Body of pancreas (tissue), 4 donors: ENCODE data around the gene PIWIL4. TPM values are rescaled to one million over a fixed set of nuclear protein-coding genes. Genes with fewer than 3 reads are reported as not detected.
"Not testable (repeated sequence)": the region's sequence is repeated elsewhere in the genome, so short reads cannot be mapped to it uniquely, and the experiment has no call there.

Experiments used
- ATAC-seq: fragments of 150-250 bp; one replicate; pipeline ENCODE4 v1.9.1; 2016
- DNase-seq, 4 donors: peaks; one replicate each; pipeline ENCODE4 v3.0.0-alpha.2; 2019
- H3K27ac ChIP-seq, 4 donors: fragments of 200-600 bp; sonication (generic); 1 replicate in 3 of 4; 2 replicates in 1 of 4; pipeline versions ENCODE4 v1.5.1 to v1.6.1; 2016 to 2019; ENCODE audit warnings: mild to moderate bottlenecking in 1 of 4, mixed read lengths in 1 of 4, moderate library complexity in 1 of 4
- H3K27me3 ChIP-seq, 2 donors: fragments of 200-600 bp; sonication (generic); one replicate each; pipeline ENCODE4 v1.6.0; 2016; ENCODE audit warnings: mild to moderate bottlenecking in 1 of 2
- H3K36me3 ChIP-seq, 2 donors: fragments of 200-600 bp; sonication (generic); replicated peaks in 1 of 2; 2 replicates each; pipeline ENCODE4 v1.5.1; 2016; ENCODE audit warnings: low read depth in 2 of 2; ENCODE audit not compliant: insufficient read depth in 1 of 2
- H3K4me1 ChIP-seq: fragments of 200-600 bp; sonication (generic); one replicate; pipeline ENCODE4 v1.6.0; 2016
- H3K4me3 ChIP-seq, 2 donors: fragments of 200-600 bp; sonication (generic); 1 replicate in 1 of 2; 2 replicates in 1 of 2; pipeline ENCODE4 v1.5.1; 2016 to 2019
- H3K9me3 ChIP-seq, 3 donors: fragments of 200-600 bp; sonication (generic); 1 replicate in 2 of 3; 2 replicates in 1 of 3; pipeline ENCODE4 v1.5.1; 2016
- CTCF ChIP-seq, 7 experiments: fragments of 450-650 bp in 4 of 7; fragments of 200-600 bp in 3 of 7; sonication (generic) in 3 of 7; IDR thresholded peaks; one replicate each; pipeline ENCODE4 v1.5.1; 2016 to 2019; ENCODE audit warnings: antibody characterized with exemption in 7 of 7
- POLR2A ChIP-seq, 3 donors: fragments of 450-650 bp; IDR thresholded peaks; one replicate each; pipeline ENCODE4 v1.6.1; 2016; ENCODE audit warnings: antibody characterized with exemption in 3 of 3, mild to moderate bottlenecking in 2 of 3
- WGBS, 2 donors: methylation state at CpG; one replicate each; pipeline ENCODE4 v1.1.5; 2017; 5-methylcytosine and 5-hydroxymethylcytosine counted together
- intact Hi-C: fragments of 100-400 bp; cut with DNase I; formaldehyde crosslinking; loops from one replicate; pipeline ENCODE4 v1.15.1; 2023
- total RNA-seq, 2 donors: library from RNA; depleted of rRNA; stranded (reverse); fragments of >200 nt; gene quantifications; one replicate each; pipeline ENCODE4 v1.1.0, GENCODE V29; 2016

PIWIL4 gene
- total RNA-seq, 2 donors from 2014 or later, result 6.5 to 13.2 TPM

GRCh38 chr11:94568717-94569116 lies 1.5 kb downstream of the PIWIL4 start:
- Histone ChIP-seq H3K27ac (no peak overlapping the region), H3K36me3 (no peaks in the 10 kb centered on the region), H3K27me3 (no peaks in the 10 kb centered on the region), H3K9me3 (no peaks in the 10 kb centered on the region), H3K4me3 (no peak overlapping the region), H3K4me1 (no peaks in the 10 kb centered on the region)
- TF ChIP-seq POLR2A (IDR thresholded peaks at IDR 0.05) (no peak), CTCF (IDR thresholded peaks at IDR 0.05) (no peak)
- ATAC-seq (no peak), DNase-seq (no peak)
- intact Hi-C loops, result no loop called here
- 91 to 96% methylated on average over 4 of the region's 4 CpGs for WGBS, 2 donors

GRCh38 chr11:94572975-94573374 lies 5.8 kb downstream of the PIWIL4 start:
- H3K4me1 ChIP-seq, H3K36me3 ChIP-seq, H3K27me3 ChIP-seq, intact Hi-C loops, ATAC-seq, H3K9me3 ChIP-seq, H3K4me3 ChIP-seq, H3K27ac ChIP-seq, DNase-seq: not testable (repeated sequence)
- WGBS, 2 donors, result 73 to 85% methylated on average over 2 of the region's 2 CpGs

GRCh38 chr11:94574193-94574961 lies 7.2 kb downstream of the PIWIL4 start:
- H3K27me3 ChIP-seq, result no peaks in the 10 kb centered on the region
- H3K4me1 ChIP-seq, result no peaks in the 10 kb centered on the region
- no peaks in the 10 kb centered on the region for H3K36me3 ChIP-seq
- WGBS, 2 donors, result 69 to 87% methylated on average over 13 of the region's 13 CpGs
- ATAC-seq (no peak), DNase-seq (peak in 1 of 4 donors; percentile 23)
- no peak overlapping the region for H3K4me3 ChIP-seq
- no peak overlapping the region for H3K27ac ChIP-seq
- TF ChIP-seq CTCF (IDR thresholded peaks at IDR 0.05) (no peak), POLR2A (IDR thresholded peaks at IDR 0.05) (no peak)
- no peaks in the 10 kb centered on the region for H3K9me3 ChIP-seq
- intact Hi-C loops, result no loop called here

- Histone ChIP-seq H3K36me3 (no peaks in the 10 kb centered on the region), H3K27ac (no peak overlapping the region), H3K4me1 (no peaks in the 10 kb centered on the region), H3K27me3 (no peaks in the 10 kb centered on the region), H3K9me3 (no peaks in the 10 kb centered on the region), H3K4me3 (no peak overlapping the region)
- no peak for TF ChIP-seq CTCF (IDR thresholded peaks at IDR 0.05)
- no peak for TF ChIP-seq POLR2A (IDR thresholded peaks at IDR 0.05)
- intact Hi-C loops, result no loop called here
- 85 to 95% methylated on average over 5 of the region's 5 CpGs for WGBS, 2 donors
- DNase-seq, result no peak
- ATAC-seq, result no peak
Measured at GRCh38 chr11:94576306-94576705, 9.1 kb downstream of the PIWIL4 start.

GRCh38 chr11:94577841-94578240 lies 10.7 kb downstream of the PIWIL4 start:
- H3K27me3 ChIP-seq, result no peaks in the 10 kb centered on the region
- H3K27ac ChIP-seq, result no peak overlapping the region
- no peak overlapping the region for H3K4me3 ChIP-seq
- 73 to 81% methylated on average over 3 of the region's 3 CpGs for WGBS, 2 donors
- intact Hi-C loops, result no loop called here
- no peak for TF ChIP-seq CTCF (IDR thresholded peaks at IDR 0.05)
- no peak for TF ChIP-seq POLR2A (IDR thresholded peaks at IDR 0.05)
- H3K36me3 ChIP-seq, result no peaks in the 10 kb centered on the region
- no peaks in the 10 kb centered on the region for H3K9me3 ChIP-seq
- ATAC-seq (no peak), DNase-seq (no peak)
- no peaks in the 10 kb centered on the region for H3K4me1 ChIP-seq
